Measurements from ENCODE around the gene CCSER2.
"Not testable (repeated sequence)": the region's sequence is repeated elsewhere in the genome, so short reads cannot be mapped to it uniquely, and the experiment has no call there.

Gene CCSER2, protein sequence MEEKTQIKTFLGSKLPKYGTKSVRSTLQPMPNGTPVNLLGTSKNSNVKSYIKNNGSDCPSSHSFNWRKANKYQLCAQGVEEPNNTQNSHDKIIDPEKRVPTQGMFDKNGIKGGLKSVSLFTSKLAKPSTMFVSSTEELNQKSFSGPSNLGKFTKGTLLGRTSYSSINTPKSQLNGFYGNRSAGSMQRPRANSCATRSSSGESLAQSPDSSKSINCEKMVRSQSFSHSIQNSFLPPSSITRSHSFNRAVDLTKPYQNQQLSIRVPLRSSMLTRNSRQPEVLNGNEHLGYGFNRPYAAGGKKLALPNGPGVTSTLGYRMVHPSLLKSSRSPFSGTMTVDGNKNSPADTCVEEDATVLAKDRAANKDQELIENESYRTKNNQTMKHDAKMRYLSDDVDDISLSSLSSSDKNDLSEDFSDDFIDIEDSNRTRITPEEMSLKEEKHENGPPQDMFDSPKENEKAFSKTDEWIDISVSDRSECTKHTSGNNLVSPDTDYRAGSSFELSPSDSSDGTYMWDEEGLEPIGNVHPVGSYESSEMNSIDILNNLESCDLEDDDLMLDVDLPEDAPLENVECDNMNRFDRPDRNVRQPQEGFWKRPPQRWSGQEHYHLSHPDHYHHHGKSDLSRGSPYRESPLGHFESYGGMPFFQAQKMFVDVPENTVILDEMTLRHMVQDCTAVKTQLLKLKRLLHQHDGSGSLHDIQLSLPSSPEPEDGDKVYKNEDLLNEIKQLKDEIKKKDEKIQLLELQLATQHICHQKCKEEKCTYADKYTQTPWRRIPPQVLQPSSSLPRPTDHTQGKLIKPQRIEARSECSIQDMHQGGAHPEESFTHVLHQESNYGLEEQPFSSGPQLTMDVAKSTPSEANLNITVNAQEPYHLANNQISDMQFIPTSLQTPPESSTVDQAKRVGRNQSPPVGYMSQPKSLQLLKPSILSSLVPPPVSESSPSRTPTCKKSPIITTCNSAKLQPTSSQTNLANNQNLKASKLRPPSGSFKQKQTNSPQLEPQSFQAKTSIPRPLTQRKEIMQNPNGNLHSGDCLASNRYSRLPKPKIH
- 114 to 208 (median 193) reads per million in 4 donors for total RNA-seq

DNA sequence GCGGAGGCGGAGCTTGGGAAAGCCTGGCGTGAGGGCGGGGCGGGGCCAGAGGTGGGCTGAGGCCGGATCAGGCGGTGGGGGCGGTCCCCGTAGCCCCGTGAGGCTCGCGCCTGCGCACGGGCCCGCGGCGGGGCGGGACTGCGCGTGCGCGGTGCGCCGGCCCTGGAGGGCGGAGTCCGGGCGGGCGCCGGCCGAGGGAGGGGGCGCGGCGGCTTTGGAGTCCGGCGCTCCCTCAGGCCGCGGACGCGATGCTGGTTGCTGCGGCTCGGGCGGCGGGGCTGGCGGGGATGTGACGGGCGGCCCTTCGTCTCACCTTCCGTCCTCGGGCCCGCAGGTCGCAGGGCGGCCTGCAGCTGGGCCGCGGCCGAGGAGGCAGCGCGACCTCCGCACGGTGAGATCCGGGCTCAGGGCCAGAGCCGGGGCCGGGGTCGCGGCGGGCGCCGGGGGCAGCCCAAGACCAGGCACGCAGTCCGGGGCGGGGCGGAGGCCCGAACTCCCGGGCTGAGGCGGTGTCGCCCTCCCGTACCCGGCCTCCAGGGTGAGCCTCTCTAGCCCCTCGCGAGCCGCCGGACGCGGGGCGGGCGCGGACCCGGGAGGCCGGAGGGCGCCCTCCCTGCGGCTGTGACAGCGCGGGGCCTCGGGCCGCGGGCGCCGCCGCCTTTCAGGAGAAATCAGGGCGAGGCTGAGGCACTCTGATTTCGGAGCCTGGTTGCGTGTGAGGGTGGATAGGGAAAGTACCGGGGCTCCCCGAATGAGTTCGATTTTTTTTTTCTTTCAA is at the start of gene CCSER2:
CCSER2 (plus strand) TSS at position 172 of the 778 bp plus-strand sequence. CDS start 42,464 bp downstream, outside the sequence.
- DNase-seq = peak; percentile 86 to 91 (median 88)

- DNase-seq = not testable (repeated sequence)
These were observed 48.4 kb upstream of the CCSER2 start for GRCh38 chr10:84279876-84280475.

DNA sequence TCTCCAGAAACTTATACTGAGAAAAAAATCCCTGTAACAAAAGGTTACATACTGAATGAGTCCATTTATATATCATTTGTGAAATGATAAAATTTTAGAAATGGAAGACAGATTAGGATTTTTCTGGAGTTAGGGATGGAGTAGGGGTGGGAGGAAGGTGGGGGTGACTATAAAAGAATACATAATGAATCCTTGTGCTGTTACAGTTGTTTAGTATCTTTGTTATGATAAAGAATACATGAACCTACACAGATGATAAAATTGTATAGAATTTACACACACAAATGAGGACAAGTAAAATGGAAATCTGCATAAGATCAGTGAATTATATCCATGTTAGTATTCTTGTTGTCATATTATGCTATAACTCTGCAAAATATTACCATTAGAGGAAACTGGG is 41.7 kb upstream of the CCSER2 start:
- DNase-seq = no peak

- DNase-seq = no peak
These were observed 40.2 kb upstream of the CCSER2 start for GRCh38 chr10:84288151-84288550.

- no peak for DNase-seq
These were observed 38.7 kb upstream of the CCSER2 start for GRCh38 chr10:84289521-84290200.

DNA sequence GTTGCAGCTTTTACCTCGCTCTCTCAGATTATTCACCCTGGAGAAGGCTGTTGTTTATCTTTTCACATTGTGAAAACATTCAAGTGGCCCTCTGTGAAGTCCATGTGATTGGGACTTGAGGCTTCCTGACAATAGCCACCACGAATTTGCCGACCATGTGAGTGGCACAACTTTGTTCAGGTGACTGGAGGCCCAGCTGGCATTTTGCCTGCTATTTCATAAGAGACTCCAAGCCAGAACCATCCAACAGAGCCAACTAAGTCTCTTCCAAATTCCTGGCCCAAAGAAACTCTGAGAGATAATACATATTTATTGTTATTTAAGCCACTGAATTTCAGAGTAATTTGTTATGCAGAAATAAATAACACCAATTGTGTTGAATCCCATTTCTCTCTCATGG is 38.2 kb upstream of the CCSER2 start:
- no peak for DNase-seq

DNA sequence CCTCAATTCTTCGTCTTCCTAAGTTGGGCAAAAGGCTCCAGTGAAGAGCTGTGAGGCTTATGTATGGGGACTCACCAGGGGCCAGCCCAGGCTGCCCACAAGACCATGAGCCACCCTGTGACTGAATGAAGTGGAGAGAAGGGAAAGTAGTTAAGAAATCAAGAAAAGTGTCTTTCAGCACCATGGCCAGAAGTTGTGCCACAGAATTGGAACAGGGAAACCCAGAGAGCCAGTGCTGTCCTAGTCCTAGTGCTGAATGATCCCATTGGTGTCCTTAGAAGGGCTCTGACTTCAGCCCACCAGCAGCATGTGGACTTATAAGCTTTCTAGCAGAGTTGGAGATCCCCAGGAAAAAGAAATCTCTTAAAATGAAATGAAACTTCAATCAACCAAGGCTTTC is 37.0 kb upstream of the CCSER2 start:
- DNase-seq = no peak

DNA sequence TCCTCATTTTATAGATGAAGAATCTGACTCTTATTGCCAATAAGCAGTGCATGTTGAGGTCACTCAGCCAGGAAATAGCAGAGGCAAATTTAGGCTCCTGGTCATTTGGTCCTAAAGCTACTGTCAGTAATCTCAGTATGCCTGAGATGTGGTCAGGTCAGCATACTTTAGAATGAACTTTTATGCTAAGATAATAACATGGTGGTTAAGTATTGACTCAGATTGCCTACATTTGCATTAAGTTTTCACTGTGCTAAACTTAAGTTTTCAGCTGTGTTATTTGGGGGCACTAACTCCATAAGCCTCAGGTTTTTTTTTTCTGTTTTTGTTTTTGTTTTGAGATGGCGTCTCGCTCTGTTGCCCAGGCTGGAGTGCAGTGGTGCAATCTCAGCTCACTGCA is 35.9 kb upstream of the CCSER2 start:
- no peak for DNase-seq

- no peak for DNase-seq
These were observed 35.2 kb upstream of the CCSER2 start for GRCh38 chr10:84293171-84293570.

- peak in 1 of 5 donors; percentile 68 for DNase-seq
These were observed 34.8 kb upstream of the CCSER2 start for GRCh38 chr10:84293574-84294016.

DNA sequence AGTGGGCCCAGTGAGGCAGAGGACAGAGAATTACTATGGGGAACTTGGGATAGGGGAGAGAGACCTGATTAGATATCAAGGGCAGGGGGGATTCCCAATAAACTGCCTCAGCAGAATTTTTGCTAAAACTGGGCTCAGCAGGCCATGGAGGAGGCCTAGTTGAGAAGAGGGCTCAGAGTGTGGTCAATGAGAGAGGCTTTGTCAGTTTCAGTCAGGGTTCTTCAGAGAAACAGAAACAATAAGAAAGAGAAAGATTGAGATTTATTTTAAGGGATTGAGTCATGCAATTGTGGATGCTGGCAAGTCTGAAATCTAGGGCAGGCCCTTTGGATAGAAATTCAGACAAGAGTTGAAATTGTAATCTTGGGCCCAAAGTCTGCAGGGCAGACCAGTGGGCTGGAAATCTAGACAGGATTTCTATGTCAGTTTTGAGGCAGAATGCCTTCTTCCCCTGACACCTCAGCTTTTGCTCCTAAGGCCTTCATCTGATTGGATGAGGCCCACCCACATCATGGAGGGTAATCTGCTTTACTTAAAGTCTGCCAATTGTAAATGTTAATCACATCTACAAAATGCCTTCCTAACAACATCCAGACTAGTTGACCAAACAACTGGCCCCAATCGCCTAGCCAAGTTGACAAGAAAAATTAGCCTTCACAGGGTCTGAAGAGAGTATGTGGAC is 33.5 kb upstream of the CCSER2 start:
- DNase-seq = peak in 1 of 5 donors; percentile 32

DNA sequence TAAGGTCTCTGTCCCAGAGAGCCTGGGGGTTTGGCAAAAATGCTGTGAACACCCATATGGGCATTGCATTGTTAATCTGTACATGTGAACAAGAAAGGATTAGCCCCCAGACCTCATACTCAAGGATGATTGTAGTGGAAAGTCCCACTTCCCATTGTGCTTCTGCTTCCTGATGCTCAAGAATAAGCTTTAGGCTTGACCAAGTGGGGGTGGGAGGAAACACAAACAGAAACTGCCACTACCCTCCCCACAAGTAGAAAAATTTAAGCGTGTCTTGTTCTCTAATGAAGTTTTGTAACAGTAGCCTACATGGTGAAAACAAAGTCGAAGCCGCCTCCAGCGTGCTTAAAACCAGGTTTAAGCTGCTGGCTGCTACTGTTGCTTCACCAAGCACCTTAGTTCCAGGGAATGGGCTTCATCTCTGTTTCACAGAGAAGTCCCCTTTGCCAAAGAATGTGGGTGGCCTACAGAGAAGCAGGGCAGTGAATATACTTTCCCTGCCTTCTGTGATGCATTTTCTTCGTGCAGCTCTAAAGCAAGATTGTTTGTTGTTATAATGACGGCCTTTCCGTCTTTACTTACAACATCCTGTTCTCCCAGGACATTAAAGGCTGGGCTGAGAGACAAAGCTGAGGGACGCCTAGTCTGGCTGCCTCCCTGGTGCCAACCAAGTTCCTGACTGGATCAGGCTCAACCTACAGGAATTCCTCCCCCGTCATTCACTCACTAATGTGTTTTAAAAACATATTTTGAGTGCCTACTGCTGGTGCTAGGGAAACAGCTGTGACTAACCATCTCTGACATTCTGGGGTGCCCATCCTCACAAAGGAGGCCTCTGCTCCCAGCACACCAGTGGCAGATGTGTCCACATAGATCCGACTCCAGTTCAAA is 32.1 kb upstream of the CCSER2 start:
- DNase-seq = no peak

DNA sequence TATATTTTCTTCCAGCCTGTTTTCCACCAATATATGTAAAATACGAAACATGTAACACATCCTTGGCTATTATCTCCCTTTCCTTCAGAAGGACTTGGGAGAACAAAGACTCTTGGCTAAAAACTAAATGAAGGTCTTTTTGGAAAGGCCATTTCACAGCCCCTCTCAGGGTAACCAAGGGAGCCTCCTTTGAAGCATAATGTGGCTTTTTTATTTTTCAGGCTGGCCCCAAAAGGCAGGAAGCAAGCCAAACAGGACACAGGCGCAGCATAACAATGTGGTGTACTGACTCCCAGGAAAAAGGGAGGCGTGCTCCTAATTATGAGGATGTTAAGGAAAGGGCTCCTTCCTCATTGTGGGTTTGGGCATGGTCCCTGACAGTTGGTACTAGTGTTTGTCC is 30.3 kb upstream of the CCSER2 start:
- DNase-seq = no peak

DNA sequence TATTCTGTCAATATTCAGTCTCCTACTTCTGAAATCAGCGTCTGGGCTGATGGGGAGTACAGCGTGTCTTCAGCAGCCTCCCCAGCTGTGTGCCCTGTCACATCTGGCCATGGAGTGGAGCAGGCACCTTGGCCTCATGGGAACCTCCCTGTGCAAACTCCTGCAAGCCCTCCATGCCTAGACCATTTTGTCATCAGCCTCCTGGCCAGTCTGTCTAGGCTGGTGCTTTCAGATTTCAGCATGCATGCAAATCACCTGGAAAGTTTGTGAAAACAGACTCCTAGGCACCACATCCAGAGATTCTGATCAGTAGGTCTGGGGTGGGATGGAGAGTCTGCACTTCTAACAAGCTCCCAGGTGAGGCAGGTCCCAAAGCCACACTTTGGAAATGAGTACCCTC is 26.2 kb upstream of the CCSER2 start:
- no peak for DNase-seq

GRCh38 chr10:84306751-84307384 is 21.5 kb upstream of the CCSER2 start:
- peak in 1 of 5 donors; percentile 32 for DNase-seq

DNA sequence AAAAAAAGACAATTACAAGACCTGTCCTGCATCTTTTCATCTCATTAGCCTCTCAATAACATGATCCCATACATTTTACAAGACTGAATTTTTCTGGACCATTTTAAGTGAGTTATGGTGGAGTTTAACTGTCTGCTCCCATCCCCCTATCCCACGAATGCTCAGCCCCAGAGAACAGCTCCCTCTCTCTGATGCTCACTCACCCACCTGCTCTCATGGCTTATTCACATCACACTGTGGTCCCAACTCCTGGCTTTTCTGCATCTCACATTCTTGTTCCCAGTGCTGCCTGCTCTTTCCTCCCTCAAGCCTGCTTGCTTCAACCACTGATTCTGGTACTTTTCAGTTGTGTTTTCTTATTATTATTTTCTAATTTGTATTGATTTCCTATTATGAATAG is 20.4 kb upstream of the CCSER2 start:
- no peak for DNase-seq

DNA sequence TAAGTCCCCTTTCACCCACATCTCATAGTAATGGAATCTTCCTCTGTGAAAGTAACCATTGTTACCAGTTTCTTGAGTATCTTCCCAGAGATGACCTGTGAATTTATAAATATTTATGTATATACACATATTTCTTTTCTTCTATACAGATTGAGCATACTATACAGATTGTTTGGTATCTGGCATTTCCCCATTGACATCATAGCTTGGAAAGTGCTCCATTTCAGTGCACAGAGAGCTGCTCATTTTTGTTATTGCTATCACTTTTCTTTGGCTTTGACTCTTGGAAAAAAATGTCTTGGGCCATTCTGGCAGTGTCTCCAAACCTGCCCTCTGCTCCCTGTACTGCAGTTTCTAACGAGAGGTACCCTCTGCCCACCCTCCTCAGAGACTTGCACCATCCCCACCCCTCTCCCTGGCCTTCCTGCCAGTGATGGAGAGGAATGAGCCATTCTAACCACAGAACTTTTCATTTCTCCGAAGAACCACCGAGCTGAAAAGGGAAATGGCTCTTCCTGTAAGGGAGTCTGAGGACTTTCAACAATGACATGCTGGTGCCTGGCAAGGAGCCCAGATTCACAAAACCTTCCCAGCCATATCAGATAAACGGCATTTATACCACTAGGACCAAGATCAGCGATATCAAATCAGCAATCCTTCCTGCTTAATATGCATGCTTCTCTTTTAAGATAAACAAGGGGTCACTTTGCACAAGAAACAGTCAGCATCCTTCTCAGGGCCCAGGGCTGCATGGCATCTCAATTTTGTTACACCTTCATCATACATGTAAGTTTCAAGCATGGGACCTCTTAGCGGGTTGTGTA is 19.7 kb upstream of the CCSER2 start:
- peak in 3 of 5 donors; percentile 6 to 70 (median 8) for DNase-seq

DNA sequence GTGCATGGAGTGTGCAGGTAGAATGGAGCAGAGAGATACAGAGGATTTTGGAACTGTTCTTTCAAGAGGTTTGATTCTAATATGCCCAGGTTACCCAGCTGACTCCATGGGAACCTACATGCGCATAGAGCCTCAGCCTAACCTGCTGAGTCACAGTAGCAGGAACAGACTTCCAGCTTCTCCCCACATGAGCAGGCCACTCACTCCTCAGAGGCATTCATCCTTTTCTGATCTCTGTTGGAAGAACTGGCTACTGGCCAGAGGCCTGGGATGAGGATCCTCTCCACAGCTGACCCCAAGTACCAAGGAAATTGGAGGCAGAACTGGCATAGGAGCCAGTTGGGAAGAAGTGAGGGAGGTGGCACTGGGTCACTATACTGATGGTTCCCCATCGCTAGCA is 17.9 kb upstream of the CCSER2 start:
- no peak for DNase-seq

All from T-helper 1 cell (primary cell).